Suprapubic skin (tissue), 4 donors: Measurements from ENCODE around the gene ZSCAN21.

Source experiments
- CTCF ChIP-seq, 2 donors: fragments of 200-600 bp in 1 of 2; fragments of 450-650 bp in 1 of 2; sonication (generic) in 1 of 2; IDR thresholded peaks; one replicate each; pipeline ENCODE4 v1.5.1; 2016 to 2019; ENCODE audit warnings: antibody characterized with exemption in 2 of 2, mild to moderate bottlenecking in 1 of 2, moderate library complexity in 1 of 2
- EP300 ChIP-seq: sonication (generic); formaldehyde crosslinking; IDR thresholded peaks from one replicate; pipeline ENCODE4 v1.6.1; 2017; ENCODE audit warnings: antibody characterized with exemption
- POLR2A ChIP-seq, 2 donors: fragments of 450-650 bp; IDR thresholded peaks; one replicate each; pipeline ENCODE4 v1.6.1; 2017; ENCODE audit warnings: antibody characterized with exemption in 2 of 2, mild to moderate bottlenecking in 2 of 2, moderate library complexity in 2 of 2
- POLR2AphosphoS5 ChIP-seq, 3 donors: sonication (generic); formaldehyde crosslinking; IDR thresholded peaks; one replicate each; pipeline ENCODE4 v1.6.1; 2017; ENCODE audit warnings: antibody characterized with exemption in 3 of 3

GRCh38 chr7:100044718-100045117 lies 4.9 kb upstream of the ZSCAN21 start:
- no peak for TF ChIP-seq CTCF (IDR thresholded peaks at IDR 0.05)
- TF ChIP-seq POLR2A (IDR thresholded peaks at IDR 0.05) = no peak
- TF ChIP-seq POLR2AphosphoS5 (IDR thresholded peaks at IDR 0.05) = no peak
- no peak for TF ChIP-seq EP300
